Mesenchymal stem cell (in vitro differentiated cells and primary cell): Measurements from ENCODE around the gene RBCK1.

Experiments
- DNase-seq: peaks from one replicate; pipeline ENCODE4 v3.0.0-alpha.2; 2013
- H2AFZ ChIP-seq: one replicate; pipeline ENCODE4 v1.6.1; 2013; ENCODE audit warnings: low read depth, mild to moderate bottlenecking, control low read depth, inconsistent platforms, low read length, moderate library complexity
- H2AK5ac ChIP-seq: 2 replicates; pipeline ENCODE4 v1.6.1; 2013; ENCODE audit warnings: low read length, moderate library complexity, mild to moderate bottlenecking, inconsistent platforms; ENCODE audit not compliant: severe bottlenecking
- H2BK120ac ChIP-seq: one replicate; pipeline ENCODE4 v1.6.1; 2013; ENCODE audit warnings: low read depth, mild to moderate bottlenecking, inconsistent platforms, low read length, moderate library complexity
- H2BK12ac ChIP-seq, 2 experiments: one replicate each; pipeline ENCODE4 v1.6.1; 2013; ENCODE audit warnings: inconsistent platforms in 2 of 2, low read length in 2 of 2, mild to moderate bottlenecking in 2 of 2, moderate library complexity in 2 of 2, control low read depth in 1 of 2
- H2BK15ac ChIP-seq: one replicate; pipeline ENCODE4 v1.6.1; 2013; ENCODE audit warnings: mild to moderate bottlenecking, low read depth, inconsistent platforms; ENCODE audit not compliant: poor library complexity, severe bottlenecking
- H2BK5ac ChIP-seq: 2 replicates; pipeline ENCODE4 v1.6.1; 2013; ENCODE audit warnings: low read depth, mild to moderate bottlenecking, low read length, control low read depth, inconsistent platforms; ENCODE audit not compliant: poor library complexity, severe bottlenecking
- H3K14ac ChIP-seq, 2 experiments: one replicate each; pipeline ENCODE4 v1.6.1; 2013; ENCODE audit warnings: inconsistent platforms in 2 of 2, low read length in 2 of 2, control low read depth in 1 of 2, mild to moderate bottlenecking in 1 of 2, moderate library complexity in 1 of 2
- H3K18ac ChIP-seq, 2 experiments: one replicate each; pipeline ENCODE4 v1.6.1; 2013; ENCODE audit warnings: inconsistent platforms in 2 of 2, low read length in 2 of 2, control low read depth in 1 of 2, low read depth in 1 of 2, mild to moderate bottlenecking in 1 of 2
- H3K23ac ChIP-seq, 2 experiments: one replicate each; pipeline ENCODE4 v1.6.1; 2013; ENCODE audit warnings: inconsistent platforms in 2 of 2, low read length in 2 of 2, mild to moderate bottlenecking in 2 of 2, moderate library complexity in 2 of 2, control low read depth in 1 of 2
- H3K27ac ChIP-seq: 2 replicates; pipeline ENCODE4 v1.5.1; 2013; ENCODE audit warnings: mild to moderate bottlenecking, moderate library complexity, low read length, control low read depth, inconsistent platforms; ENCODE audit not compliant: poor library complexity, severe bottlenecking
- H3K27me3 ChIP-seq, 2 experiments: 2 replicates each; pipeline versions ENCODE4 v1.6.1 to v1.7.0; 2013; ENCODE audit warnings: low read length in 2 of 2, mild to moderate bottlenecking in 2 of 2, moderate library complexity in 2 of 2, control low read depth in 1 of 2, inconsistent platforms in 1 of 2; ENCODE audit not compliant: control insufficient read depth in 1 of 2, insufficient read depth in 1 of 2
- H3K36me3 ChIP-seq, 2 experiments: 2 replicates each; pipeline versions ENCODE4 v1.6.1 to v1.7.0; 2013; ENCODE audit warnings: low read length in 2 of 2, control low read depth in 1 of 2, inconsistent platforms in 1 of 2, low read depth in 1 of 2, mild to moderate bottlenecking in 1 of 2; ENCODE audit not compliant: insufficient read depth in 2 of 2, control insufficient read depth in 1 of 2
- H3K4ac ChIP-seq, 2 experiments: one replicate each; pipeline ENCODE4 v1.6.1; 2013; ENCODE audit warnings: inconsistent platforms in 2 of 2, low read length in 2 of 2, mild to moderate bottlenecking in 2 of 2, moderate library complexity in 2 of 2, control low read depth in 1 of 2, low read depth in 1 of 2
- H3K4me1 ChIP-seq: 2 replicates; pipeline ENCODE4 v1.6.1; 2013; ENCODE audit warnings: low read depth, low read length, control low read depth; ENCODE audit not compliant: control insufficient read depth, insufficient read depth
- H3K4me2 ChIP-seq: 2 replicates; pipeline ENCODE4 v1.6.1; 2013; ENCODE audit warnings: low read length, mild to moderate bottlenecking, inconsistent platforms; ENCODE audit not compliant: poor library complexity, severe bottlenecking
- H3K4me3 ChIP-seq, 2 experiments: 2 replicates each; pipeline versions ENCODE4 v1.5.1 to v1.7.0; 2013; ENCODE audit warnings: low read length in 2 of 2, mild to moderate bottlenecking in 2 of 2, control low read depth in 1 of 2, low read depth in 1 of 2; ENCODE audit not compliant: insufficient read depth in 1 of 2
- H3K79me1 ChIP-seq: replicated peaks from 2 replicates; pipeline ENCODE4 v1.6.1; 2013; ENCODE audit warnings: mild to moderate bottlenecking, control low read depth, low read length, inconsistent platforms; ENCODE audit not compliant: poor library complexity, severe bottlenecking
- H3K9ac ChIP-seq: 2 replicates; pipeline ENCODE4 v1.7.0; 2013; ENCODE audit warnings: mild to moderate bottlenecking, low read length, moderate library complexity
- H3K9me3 ChIP-seq: 2 replicates; pipeline ENCODE4 v1.7.0; 2013; ENCODE audit warnings: mild to moderate bottlenecking, low read length; ENCODE audit not compliant: control insufficient read depth
- H4K8ac ChIP-seq: one replicate; pipeline ENCODE4 v1.6.1; 2013; ENCODE audit warnings: inconsistent platforms, mild to moderate bottlenecking, low read length, moderate library complexity
- H4K91ac ChIP-seq: one replicate; pipeline ENCODE4 v1.6.1; 2013; ENCODE audit warnings: mild to moderate bottlenecking, low read length, inconsistent platforms
- WGBS: methylation state at CpG from one replicate; pipeline ENCODE4 v1.1.7; 2013; ENCODE audit warnings: mixed read lengths; 5-methylcytosine and 5-hydroxymethylcytosine counted together

RBCK1 gene

GRCh38 chr20:472137-472846 is 64.2 kb downstream of the RBCK1 start:
- Histone ChIP-seq H2AFZ (no peak overlapping the region), H2BK5ac (no peak overlapping the region), H3K9ac (no peak overlapping the region), H2BK15ac (no peak overlapping the region), H2BK120ac (no peak overlapping the region), H2AK5ac (no peak overlapping the region), H3K9me3 (peaks cover 8% of the 10 kb centered on the region), H3K79me1 (peaks cover 5% of the 10 kb centered on the region), H3K18ac (no peak overlapping the region), H3K27me3 (peaks cover 0 to 5% of the 10 kb centered on the region in 2 experiments), H3K36me3 (peaks cover 7 to 20% of the 10 kb centered on the region in 2 experiments), H3K27ac (no peak overlapping the region), H3K23ac (no peak overlapping the region), H3K4me2 (no peak overlapping the region), H3K14ac (no peak overlapping the region), H2BK12ac (no peak overlapping the region), H3K4me1 (no peaks in the 10 kb centered on the region), H4K8ac (no peak overlapping the region), H3K4ac (no peak overlapping the region), H4K91ac (no peak overlapping the region), H3K4me3 (no peak overlapping the region)
- no peak for DNase-seq
- WGBS, result 98% methylated on average over 9 of the region's 9 CpGs

- 100% methylated on average over 1 of the region's 1 CpG for WGBS
- Histone ChIP-seq H3K27me3 (peaks cover 0 to 5% of the 10 kb centered on the region in 2 experiments), H3K4me3 (no peak overlapping the region), H2AFZ (no peak overlapping the region), H3K14ac (no peak overlapping the region), H2BK15ac (no peak overlapping the region), H3K27ac (no peak overlapping the region), H3K18ac (no peak overlapping the region), H3K9ac (no peak overlapping the region), H3K4me2 (no peak overlapping the region), H3K4ac (no peak overlapping the region), H3K23ac (no peak overlapping the region), H2BK12ac (no peak overlapping the region), H3K36me3 (peaks cover 9 to 24% of the 10 kb centered on the region in 2 experiments), H2AK5ac (no peak overlapping the region), H3K4me1 (no peaks in the 10 kb centered on the region), H4K91ac (no peak overlapping the region), H4K8ac (no peak overlapping the region), H3K79me1 (peaks cover 9% of the 10 kb centered on the region), H2BK120ac (no peak overlapping the region), H2BK5ac (no peak overlapping the region), H3K9me3 (peaks cover 8% of the 10 kb centered on the region)
- DNase-seq, result no peak
These were observed 64.8 kb downstream of the RBCK1 start for GRCh38 chr20:472889-473292.

GRCh38 chr20:474581-474980 is 66.5 kb downstream of the RBCK1 start:
- peaks cover 12 to 32% of the 10 kb centered on the region in 2 experiments for H3K36me3 ChIP-seq
- H3K9me3 ChIP-seq, result peaks cover 8% of the 10 kb centered on the region
- no peak overlapping the region for H2BK12ac ChIP-seq
- WGBS, result 94% methylated on average over 2 of the region's 2 CpGs
- no peak overlapping the region for H3K9ac ChIP-seq
- DNase-seq, result no peak
- no peak overlapping the region for H3K14ac ChIP-seq
- H2BK15ac ChIP-seq, result no peak overlapping the region
- H3K27ac ChIP-seq, result no peak overlapping the region
- H3K27me3 ChIP-seq, result no peaks in the 10 kb centered on the region
- no peak overlapping the region for H3K4me2 ChIP-seq
- no peaks in the 10 kb centered on the region for H3K4me1 ChIP-seq
- H3K23ac ChIP-seq, result no peak overlapping the region
- H2AK5ac ChIP-seq, result no peak overlapping the region
- H3K4ac ChIP-seq, result no peak overlapping the region
- no peak overlapping the region for H2BK120ac ChIP-seq
- H3K79me1 ChIP-seq, result peaks cover 17% of the 10 kb centered on the region
- H3K18ac ChIP-seq, result no peak overlapping the region
- H4K8ac ChIP-seq, result no peak overlapping the region
- no peak overlapping the region for H2BK5ac ChIP-seq
- H3K4me3 ChIP-seq, result no peak overlapping the region
- no peak overlapping the region for H4K91ac ChIP-seq
- H2AFZ ChIP-seq, result no peak overlapping the region

GRCh38 chr20:475463-476357 is 67.6 kb downstream of the RBCK1 start:
- H3K4me2 ChIP-seq, result no peak overlapping the region
- H4K8ac ChIP-seq, result no peak overlapping the region
- H3K27ac ChIP-seq, result no peak overlapping the region
- H2BK15ac ChIP-seq, result no peak overlapping the region
- WGBS, result 95% methylated on average over 5 of the region's 6 CpGs
- H2BK120ac ChIP-seq, result no peak overlapping the region
- no peak overlapping the region for H3K23ac ChIP-seq
- H3K18ac ChIP-seq, result no peak overlapping the region
- no peaks in the 10 kb centered on the region for H3K27me3 ChIP-seq
- H3K4me3 ChIP-seq, result no peak overlapping the region
- peak overlapping the region; percentile 36 for H3K9ac ChIP-seq
- no peak overlapping the region for H2BK5ac ChIP-seq
- no peak overlapping the region for H2AK5ac ChIP-seq
- H3K79me1 ChIP-seq, result peaks cover 17% of the 10 kb centered on the region
- H2BK12ac ChIP-seq, result no peak overlapping the region
- H3K14ac ChIP-seq, result no peak overlapping the region
- H3K36me3 ChIP-seq, result peaks cover 19 to 32% of the 10 kb centered on the region in 2 experiments
- no peak for DNase-seq
- no peaks in the 10 kb centered on the region for H3K4me1 ChIP-seq
- no peak overlapping the region for H2AFZ ChIP-seq
- H4K91ac ChIP-seq, result no peak overlapping the region
- H3K4ac ChIP-seq, result no peak overlapping the region
- H3K9me3 ChIP-seq, result no peaks in the 10 kb centered on the region
